Measurements from ENCODE around the gene FOXL2. TPM values are rescaled to one million over a fixed set of nuclear protein-coding genes. Genes with fewer than 3 reads are reported as not detected.

FOXL2 gene
- total RNA-seq, 6 donors from 2014 or later: 0.06 to 0.07 TPM; not detected in 4

DNA sequence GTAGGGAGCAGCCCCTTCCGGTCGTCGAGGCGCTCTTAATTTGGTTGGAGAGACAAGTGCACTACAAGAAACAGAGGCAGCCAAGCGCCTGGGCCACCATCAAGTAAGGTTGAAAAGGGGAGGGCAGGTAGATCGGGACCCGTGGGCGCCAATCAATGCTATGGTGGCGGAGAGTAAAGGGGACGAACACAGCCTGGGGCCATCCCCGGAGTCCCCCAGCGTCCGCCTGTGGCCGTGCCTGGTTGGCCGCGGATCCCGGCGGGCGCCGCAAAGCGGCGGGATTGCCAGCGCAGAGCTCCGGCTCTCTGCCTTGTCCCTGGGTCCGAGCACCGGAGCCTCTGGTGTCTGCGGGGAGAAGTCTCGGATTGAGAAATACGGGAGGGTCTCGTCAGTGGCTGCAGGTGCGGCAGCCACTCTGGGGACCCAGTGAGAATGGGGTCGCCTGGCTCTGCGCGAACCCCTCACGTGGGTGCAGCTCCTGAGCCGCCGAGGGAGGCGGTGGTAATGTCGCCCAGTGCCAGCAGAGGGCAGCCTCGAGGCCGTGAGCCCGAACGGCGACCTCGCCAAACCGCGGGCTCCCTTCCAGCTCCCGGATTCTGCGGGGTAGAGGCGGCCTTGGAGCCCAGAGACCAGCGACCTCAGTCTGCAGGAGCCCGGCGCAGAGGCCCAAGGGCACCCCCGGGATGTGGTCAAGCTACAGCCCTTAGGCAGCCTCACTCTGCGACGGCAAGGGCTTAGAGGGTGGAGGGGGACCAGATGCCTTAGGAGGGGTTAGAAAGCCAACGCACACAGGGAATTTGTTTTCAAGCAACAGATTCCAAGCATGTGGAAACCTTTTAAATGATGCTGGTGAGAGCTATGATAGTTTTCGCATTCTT lies 10.8 kb downstream of the FOXL2 start:
- Histone ChIP-seq H3K27ac (no peak overlapping the region), H3K36me3 (no peaks in the 10 kb centered on the region), H3K4me3 (peak overlapping the region in 3 of 4 donors; percentile 23 to 42 (median 34)), H3K9me3 (no peaks in the 10 kb centered on the region), H3K27me3 (peaks cover 0 to 54% (median 39%) of the 10 kb centered on the region in 4 donors), H3K4me1 (peaks cover 41 to 47% (median 45%) of the 10 kb centered on the region in 4 donors)
- ATAC-seq (ENCODE audit: low FRiP score in 2 of 2): peak; percentile 81 to 94
- WGBS, 2 donors: 6 to 7% methylated on average over 6 to 44 of the region's 58 CpGs
- DNase-seq: peak; percentile 67 to 95
- TF ChIP-seq POLR2A (IDR thresholded peaks at IDR 0.05) (no peak), CTCF (IDR thresholded peaks at IDR 0.05) (peak; percentile 87 to 98 (median 92))

DNA sequence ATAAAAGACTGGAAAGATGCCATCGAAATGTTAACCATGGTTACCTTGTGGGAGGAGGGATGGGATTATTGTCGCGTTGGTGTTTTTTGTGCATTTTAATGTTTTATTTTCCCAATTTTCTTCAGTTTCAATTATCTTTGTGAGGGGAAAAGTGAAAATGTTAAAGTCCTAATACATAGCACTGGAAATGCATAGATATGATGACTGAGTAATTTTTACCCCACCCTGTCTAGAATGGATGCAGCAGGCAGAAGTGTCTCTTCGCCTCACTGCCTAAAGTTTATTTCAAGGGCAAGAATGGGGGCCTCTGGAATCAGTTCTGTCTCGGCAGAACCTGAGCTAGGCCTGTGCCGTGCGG lies 11.5 kb downstream of the FOXL2 start:
- Histone ChIP-seq H3K27ac (no peak overlapping the region), H3K9me3 (no peaks in the 10 kb centered on the region), H3K4me1 (peaks cover 41 to 47% (median 45%) of the 10 kb centered on the region in 4 donors), H3K36me3 (no peaks in the 10 kb centered on the region), H3K4me3 (peak overlapping the region in 1 of 4 donors; percentile 34), H3K27me3 (peaks cover 0 to 48% (median 36%) of the 10 kb centered on the region in 4 donors)
- no peak for TF ChIP-seq EP300 (IDR thresholded peaks at IDR 0.05)
- TF ChIP-seq POLR2A (IDR thresholded peaks at IDR 0.05): no peak
- TF ChIP-seq POLR2AphosphoS5 (IDR thresholded peaks at IDR 0.05): no peak
- no peak for TF ChIP-seq CTCF (IDR thresholded peaks at IDR 0.05)
- no peak for ATAC-seq (ENCODE audit: low FRiP score in 2 of 2)
- WGBS, 2 donors: 73 to 76% methylated on average over 7 of the region's 7 CpGs
- DNase-seq: no peak

DNA sequence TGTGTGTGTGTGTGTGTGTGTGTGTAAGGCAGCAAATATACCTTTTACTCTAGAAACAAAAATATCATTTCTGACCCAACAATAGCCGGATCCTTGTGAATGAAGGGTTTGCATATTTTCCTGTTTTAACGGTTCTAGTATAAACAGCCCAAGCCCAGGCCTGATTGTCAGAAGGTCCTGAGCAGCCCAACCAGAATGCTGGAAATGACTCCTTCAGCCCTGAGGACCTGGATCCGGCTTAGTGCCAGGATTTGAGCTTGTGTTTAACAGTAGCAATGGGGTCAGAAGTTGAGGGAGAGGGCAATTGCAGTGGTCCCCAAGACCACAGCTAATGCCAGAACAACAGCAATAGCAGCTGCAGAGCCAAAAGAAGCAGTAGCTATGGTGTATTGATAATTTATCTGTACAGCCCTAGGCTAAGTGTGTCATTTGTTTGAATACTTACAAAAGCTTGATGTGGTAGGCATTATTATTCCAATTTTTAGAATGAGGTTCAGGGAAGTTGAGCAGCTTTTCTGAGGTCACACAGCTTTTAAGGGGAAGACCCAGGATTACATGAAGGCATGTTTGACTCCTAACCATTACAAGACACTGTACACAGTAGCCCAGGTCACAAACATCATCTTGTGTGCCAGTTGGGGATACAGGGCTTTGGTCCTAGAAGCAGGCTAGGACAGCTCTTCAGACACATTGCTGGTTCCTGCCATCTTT lies 12.8 kb downstream of the FOXL2 start:
- Histone ChIP-seq H3K27ac (no peak overlapping the region), H3K36me3 (no peaks in the 10 kb centered on the region), H3K4me1 (peaks cover 32 to 37% (median 35%) of the 10 kb centered on the region in 4 donors), H3K27me3 (peaks cover 0 to 35% (median 25%) of the 10 kb centered on the region in 4 donors), H3K4me3 (no peak overlapping the region), H3K9me3 (no peaks in the 10 kb centered on the region)
- DNase-seq: no peak
- ATAC-seq (ENCODE audit: low FRiP score in 2 of 2): no peak
- WGBS, 2 donors: 55 to 59% methylated on average over 3 of the region's 3 CpGs
- TF ChIP-seq POLR2A (IDR thresholded peaks at IDR 0.05) (no peak), POLR2AphosphoS5 (IDR thresholded peaks at IDR 0.05) (no peak), EP300 (IDR thresholded peaks at IDR 0.05) (no peak), CTCF (IDR thresholded peaks at IDR 0.05) (no peak)

DNA sequence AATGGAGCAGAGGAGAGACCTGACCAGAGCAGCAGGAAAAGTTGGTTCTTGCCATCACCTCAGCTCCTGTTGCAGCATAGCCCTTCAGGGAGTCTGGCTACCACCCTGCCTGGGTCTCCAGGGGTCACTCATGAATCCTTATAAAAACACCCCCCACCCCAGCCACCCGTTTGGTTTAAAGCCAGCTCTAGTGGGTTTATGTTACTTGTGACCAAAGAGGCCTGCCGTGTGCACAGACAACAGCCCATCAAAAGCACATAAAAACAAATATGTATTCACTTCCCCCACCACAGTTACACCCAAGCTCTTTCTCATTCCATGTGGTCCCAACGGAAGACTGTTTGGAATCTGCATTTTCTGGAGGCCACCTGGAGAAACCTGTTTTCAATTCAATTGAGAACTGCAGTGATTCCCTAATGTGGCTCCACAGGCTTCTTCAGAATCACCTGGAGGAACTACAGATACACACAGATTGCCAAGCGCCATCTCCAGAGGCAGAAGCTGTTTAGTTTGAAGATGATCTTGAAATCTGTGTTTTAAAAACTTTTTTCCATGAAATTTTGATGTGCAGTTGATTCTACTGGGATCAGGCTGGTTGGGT lies 13.8 kb downstream of the FOXL2 start:
- no peaks in the 10 kb centered on the region for H3K36me3 ChIP-seq
- ATAC-seq (ENCODE audit: low FRiP score in 2 of 2) (no peak), DNase-seq (no peak)
- H3K9me3 ChIP-seq: no peaks in the 10 kb centered on the region
- H3K27me3 ChIP-seq: peaks cover 0 to 26% (median 17%) of the 10 kb centered on the region in 4 donors
- no peak overlapping the region for H3K4me3 ChIP-seq
- 73 to 78% methylated on average over 4 of the region's 4 CpGs for WGBS, 2 donors
- TF ChIP-seq CTCF (IDR thresholded peaks at IDR 0.05) (no peak), POLR2A (IDR thresholded peaks at IDR 0.05) (no peak), POLR2AphosphoS5 (IDR thresholded peaks at IDR 0.05) (no peak), EP300 (IDR thresholded peaks at IDR 0.05) (no peak)
- no peak overlapping the region for H3K27ac ChIP-seq
- H3K4me1 ChIP-seq: peaks cover 23 to 28% (median 27%) of the 10 kb centered on the region in 4 donors
